OCI-LY7 (cell line): ENCODE results near the gene CANT1.

Experiments
- EZH2phosphoT487 ChIP-seq: fragments of 200-600 bp; sonication (generic); IDR thresholded peaks from 2 replicates; pipeline ENCODE4 v1.6.1; 2018; ENCODE audit warnings: low read depth, borderline replicate concordance, mild to moderate bottlenecking, mixed run types, antibody characterized with exemption, low read length, moderate library complexity, mixed read lengths
- TF ChIP-seq, protein P1 (sequence below): fragments of 200-600 bp; sonication (generic); conservative IDR thresholded peaks from 2 replicates; pipeline ENCODE4 v1.5.1; 2014; ENCODE audit warnings: mild to moderate bottlenecking, antibody characterized with exemption, low read length, moderate library complexity, mixed read lengths

DNA sequence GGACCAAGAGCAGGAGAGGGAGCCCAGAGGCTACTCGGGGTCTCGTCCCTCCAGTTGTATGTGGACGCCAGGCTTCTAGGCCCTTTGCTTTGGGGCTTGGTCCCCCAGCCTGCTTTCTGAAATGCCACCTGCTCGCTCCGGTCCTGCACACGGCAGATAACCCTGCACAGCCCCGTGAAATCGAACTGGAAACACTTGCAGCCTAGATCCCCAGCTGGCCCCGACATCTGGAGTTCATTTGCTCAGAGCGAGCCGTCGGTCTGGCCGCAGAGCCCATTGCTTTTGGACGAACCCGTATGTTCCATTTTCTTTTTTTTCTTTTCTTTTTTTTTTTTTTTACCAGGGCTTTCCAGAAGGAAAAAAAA lies 37.3 kb upstream of the CANT1 start:
- TF ChIP-seq, protein P1, sequence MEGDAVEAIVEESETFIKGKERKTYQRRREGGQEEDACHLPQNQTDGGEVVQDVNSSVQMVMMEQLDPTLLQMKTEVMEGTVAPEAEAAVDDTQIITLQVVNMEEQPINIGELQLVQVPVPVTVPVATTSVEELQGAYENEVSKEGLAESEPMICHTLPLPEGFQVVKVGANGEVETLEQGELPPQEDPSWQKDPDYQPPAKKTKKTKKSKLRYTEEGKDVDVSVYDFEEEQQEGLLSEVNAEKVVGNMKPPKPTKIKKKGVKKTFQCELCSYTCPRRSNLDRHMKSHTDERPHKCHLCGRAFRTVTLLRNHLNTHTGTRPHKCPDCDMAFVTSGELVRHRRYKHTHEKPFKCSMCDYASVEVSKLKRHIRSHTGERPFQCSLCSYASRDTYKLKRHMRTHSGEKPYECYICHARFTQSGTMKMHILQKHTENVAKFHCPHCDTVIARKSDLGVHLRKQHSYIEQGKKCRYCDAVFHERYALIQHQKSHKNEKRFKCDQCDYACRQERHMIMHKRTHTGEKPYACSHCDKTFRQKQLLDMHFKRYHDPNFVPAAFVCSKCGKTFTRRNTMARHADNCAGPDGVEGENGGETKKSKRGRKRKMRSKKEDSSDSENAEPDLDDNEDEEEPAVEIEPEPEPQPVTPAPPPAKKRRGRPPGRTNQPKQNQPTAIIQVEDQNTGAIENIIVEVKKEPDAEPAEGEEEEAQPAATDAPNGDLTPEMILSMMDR, result no peak
- no peak for TF ChIP-seq EZH2phosphoT487
